Measurements from ENCODE around the gene SNRPE.

- TF ChIP-seq CTCF (IDR thresholded peaks at IDR 0.05) (no peak), POLR2AphosphoS5 (IDR thresholded peaks at IDR 0.05; ENCODE audit: low read depth, low read length) (no peak), TCF7L2 (IDR thresholded peaks at IDR 0.05; ENCODE audit: low read depth, low read length) (no peak), SIN3A (IDR thresholded peaks at IDR 0.05; ENCODE audit: borderline replicate concordance, insufficient read depth, low read depth, low read length) (no peak), REST (IDR thresholded peaks at IDR 0.05; ENCODE audit: insufficient read depth in 1 of 2, low read depth in 2 of 2, low read length in 1 of 2) (no peak)
Observed at GRCh38 chr1:203907901-203908300, 46.5 kb downstream of the SNRPE start.

Measured in Panc1 (cell line).